Neural progenitor cell (in vitro differentiated cells): ENCODE results near the gene ZCCHC4.

Source experiments
- CTCF ChIP-seq: fragments of 200-600 bp; sonication (generic); IDR thresholded peaks from 2 replicates; pipeline ENCODE4 v1.5.1; 2017; ENCODE audit warnings: antibody characterized with exemption, mild to moderate bottlenecking
- EZH2 ChIP-seq: fragments of 200-600 bp; sonication (generic); IDR thresholded peaks from 2 replicates; pipeline ENCODE4 v1.6.1; 2017; ENCODE audit warnings: antibody characterized with exemption, mild to moderate bottlenecking, moderate library complexity
- EZH2phosphoT487 ChIP-seq: fragments of 200-600 bp; sonication (generic); IDR thresholded peaks from 2 replicates; pipeline ENCODE4 v1.6.1; 2017; ENCODE audit warnings: antibody characterized with exemption

GRCh38 chr4:25313201-25313895 is 774 bp downstream of the ZCCHC4 start:
- no peak for TF ChIP-seq CTCF
- no peak for TF ChIP-seq EZH2
- no peak for TF ChIP-seq EZH2phosphoT487
